WTC11 (cell line): ENCODE measurements around the gene TMEM161B. TPM values are rescaled to one million over a fixed set of nuclear protein-coding genes. Genes with fewer than 3 reads are reported as not detected.
"Not testable (repeated sequence)": the region's sequence is repeated elsewhere in the genome, so short reads cannot be mapped to it uniquely, and the experiment has no call there.

Experiments used
- ATAC-seq: fragments of 200-7000 bp; cut with Tn5 transposase; 2 replicates; pipeline ENCODE4 v1.10.0; 2021; ENCODE audit warnings: mild to moderate bottlenecking, moderate library complexity
- CTCF ChIA-PET: fragments of 300-600 bp; sonication (Branson Sonifier 250); formaldehyde crosslinking; loops from one replicate; lab custom pipeline; 2021; ENCODE audit warnings: antibody characterized with exemption; lab: Charles Lee
- POLR2A ChIA-PET: fragments of 350-600 bp; sonication (Branson Sonifier 250); formaldehyde crosslinking; loops from one replicate; lab custom pipeline; 2021; ENCODE audit warnings: antibody characterized with exemption; lab: Charles Lee
- DNase-seq: peaks from one replicate; pipeline ENCODE4 v3.0.0; 2021; ENCODE audit warnings: low spot score
- H3K27ac Mint-ChIP-seq: 2 replicates; pipeline ENCODE4 v1.8.0; 2021; ENCODE audit warnings: mixed read lengths
- H3K27me3 Mint-ChIP-seq: 2 replicates; pipeline ENCODE4 v1.8.0; 2021; ENCODE audit warnings: low read depth, mild to moderate bottlenecking, moderate library complexity, mixed read lengths
- H3K36me3 Mint-ChIP-seq: 2 replicates; pipeline ENCODE4 v1.8.0; 2021; ENCODE audit warnings: mixed read lengths
- H3K4me1 Mint-ChIP-seq: 2 replicates; pipeline ENCODE4 v1.8.0; 2022; ENCODE audit warnings: mixed read lengths
- H3K4me3 Mint-ChIP-seq: 2 replicates; pipeline ENCODE4 v1.8.0; 2021; ENCODE audit warnings: mild to moderate bottlenecking, moderate library complexity, mixed read lengths
- H3K9me3 Mint-ChIP-seq: 2 replicates; pipeline ENCODE4 v1.8.0; 2021; ENCODE audit warnings: mixed read lengths
- ESRRA ChIP-seq: sonication (generic); formaldehyde crosslinking; IDR thresholded peaks from 2 replicates; pipeline ENCODE4 v1.8.1; 2022; ENCODE audit warnings: mild to moderate bottlenecking, missing genetic modification reagents, borderline replicate concordance
- FOXK1 ChIP-seq: sonication (generic); formaldehyde crosslinking; IDR thresholded peaks from 2 replicates; pipeline ENCODE4 v1.8.0; 2022; ENCODE audit warnings: mild to moderate bottlenecking, moderate library complexity, missing genetic modification reagents
- NFYB ChIP-seq: sonication (generic); formaldehyde crosslinking; conservative IDR thresholded peaks from 2 replicates; pipeline ENCODE4 v1.8.0; 2022; ENCODE audit warnings: low read depth, missing genetic modification reagents
- NR1H2 ChIP-seq: sonication (generic); formaldehyde crosslinking; IDR thresholded peaks from 2 replicates; pipeline ENCODE4 v1.9.0; 2021; ENCODE audit warnings: mild to moderate bottlenecking, moderate library complexity, missing genetic modification reagents
- total RNA-seq: library from RNA; stranded (reverse); gene quantifications from 3 replicates; pipeline ENCODE4 v1.2.3, GENCODE V29; 2021
- TF ChIP-seq, protein P1 (sequence below): sonication (generic); formaldehyde crosslinking; conservative IDR thresholded peaks from 2 replicates; pipeline ENCODE4 v1.8.1; 2023; ENCODE audit warnings: mild to moderate bottlenecking, low read depth, missing genetic modification reagents, moderate library complexity
- TF ChIP-seq, protein P2 (sequence below): fragments of 250-450 bp; sonication (Bioruptor Pico); conservative IDR thresholded peaks from 2 replicates; pipeline ENCODE4 v1.9.0; 2021; ENCODE audit warnings: mild to moderate bottlenecking
- TF ChIP-seq, protein P3 (sequence below): sonication (generic); formaldehyde crosslinking; IDR thresholded peaks from 2 replicates; pipeline ENCODE4 v1.8.1; 2022; ENCODE audit warnings: low read depth, mild to moderate bottlenecking, moderate library complexity, missing genetic modification reagents, borderline replicate concordance
- TF ChIP-seq, protein P4 (sequence below): sonication (generic); formaldehyde crosslinking; IDR thresholded peaks from 2 replicates; pipeline ENCODE4 v1.8.0; 2022; ENCODE audit warnings: mild to moderate bottlenecking, missing genetic modification reagents
- TF ChIP-seq, protein P5 (sequence below): sonication (generic); formaldehyde crosslinking; IDR thresholded peaks from 2 replicates; pipeline ENCODE4 v1.8.1; 2022; ENCODE audit warnings: missing genetic modification reagents, borderline replicate concordance

The TMEM161B gene
- total RNA-seq, 1 experiment from 2014 or later: 17.0 TPM

DNA sequence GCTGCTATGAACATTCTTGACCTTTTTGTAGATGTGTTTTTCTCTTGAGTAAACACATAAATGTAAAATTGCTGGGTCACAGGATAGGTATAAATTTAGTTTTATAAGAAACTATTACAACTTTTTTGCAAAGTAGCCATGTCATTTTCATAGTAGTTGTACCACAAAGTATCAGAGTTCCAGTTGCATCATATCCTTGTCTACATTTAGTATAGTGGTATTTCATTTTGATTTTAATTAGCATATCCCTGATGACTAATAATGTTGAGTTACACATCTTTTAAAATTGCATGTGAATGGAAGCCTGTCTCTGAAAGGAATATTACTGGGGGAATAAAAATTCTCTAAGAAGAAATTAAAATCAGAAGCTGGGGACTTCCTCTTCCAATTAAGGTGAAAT lies 85.4 kb downstream of the TMEM161B start (continued):
- TF ChIP-seq, protein P1, sequence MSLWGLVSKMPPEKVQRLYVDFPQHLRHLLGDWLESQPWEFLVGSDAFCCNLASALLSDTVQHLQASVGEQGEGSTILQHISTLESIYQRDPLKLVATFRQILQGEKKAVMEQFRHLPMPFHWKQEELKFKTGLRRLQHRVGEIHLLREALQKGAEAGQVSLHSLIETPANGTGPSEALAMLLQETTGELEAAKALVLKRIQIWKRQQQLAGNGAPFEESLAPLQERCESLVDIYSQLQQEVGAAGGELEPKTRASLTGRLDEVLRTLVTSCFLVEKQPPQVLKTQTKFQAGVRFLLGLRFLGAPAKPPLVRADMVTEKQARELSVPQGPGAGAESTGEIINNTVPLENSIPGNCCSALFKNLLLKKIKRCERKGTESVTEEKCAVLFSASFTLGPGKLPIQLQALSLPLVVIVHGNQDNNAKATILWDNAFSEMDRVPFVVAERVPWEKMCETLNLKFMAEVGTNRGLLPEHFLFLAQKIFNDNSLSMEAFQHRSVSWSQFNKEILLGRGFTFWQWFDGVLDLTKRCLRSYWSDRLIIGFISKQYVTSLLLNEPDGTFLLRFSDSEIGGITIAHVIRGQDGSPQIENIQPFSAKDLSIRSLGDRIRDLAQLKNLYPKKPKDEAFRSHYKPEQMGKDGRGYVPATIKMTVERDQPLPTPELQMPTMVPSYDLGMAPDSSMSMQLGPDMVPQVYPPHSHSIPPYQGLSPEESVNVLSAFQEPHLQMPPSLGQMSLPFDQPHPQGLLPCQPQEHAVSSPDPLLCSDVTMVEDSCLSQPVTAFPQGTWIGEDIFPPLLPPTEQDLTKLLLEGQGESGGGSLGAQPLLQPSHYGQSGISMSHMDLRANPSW (CRISPR knock-in tag): no peak
- TF ChIP-seq, protein P2, sequence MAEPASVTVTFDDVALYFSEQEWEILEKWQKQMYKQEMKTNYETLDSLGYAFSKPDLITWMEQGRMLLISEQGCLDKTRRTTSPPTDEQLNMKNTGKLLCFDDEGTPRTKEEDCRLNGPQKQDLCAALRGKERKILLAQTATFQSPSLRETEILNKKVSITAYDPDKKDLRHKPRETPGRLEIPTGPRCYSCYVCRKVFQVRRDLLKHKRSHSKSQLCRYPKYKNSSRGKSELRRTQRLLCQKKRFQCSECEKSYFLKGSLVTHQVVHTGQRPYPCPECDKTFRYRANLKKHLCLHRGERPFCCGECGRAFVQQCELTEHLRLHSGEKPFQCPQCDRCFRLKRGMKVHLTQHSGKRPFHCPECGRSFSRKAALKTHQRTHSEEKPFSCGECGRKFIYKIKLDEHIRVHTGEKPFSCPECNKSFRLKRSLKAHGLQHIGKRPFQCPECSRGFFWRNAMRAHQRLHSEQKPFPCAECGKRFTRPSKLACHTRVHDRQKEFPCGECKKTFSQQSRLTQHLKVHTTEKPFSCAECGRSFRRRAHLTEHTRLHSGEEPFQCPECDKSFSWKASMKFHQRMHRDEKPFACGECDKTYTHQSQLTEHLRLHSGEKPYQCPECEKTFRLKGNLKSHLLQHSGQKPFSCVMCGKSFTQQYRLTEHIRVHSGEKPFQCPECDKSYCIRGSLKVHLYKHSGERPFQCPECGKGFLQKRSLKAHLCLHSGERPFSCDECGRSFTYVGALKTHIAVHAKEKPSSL (CRISPR knock-in tag): no peak
- TF ChIP-seq NFYB: no peak
- no peak for TF ChIP-seq ESRRA
- TF ChIP-seq, protein P3, sequence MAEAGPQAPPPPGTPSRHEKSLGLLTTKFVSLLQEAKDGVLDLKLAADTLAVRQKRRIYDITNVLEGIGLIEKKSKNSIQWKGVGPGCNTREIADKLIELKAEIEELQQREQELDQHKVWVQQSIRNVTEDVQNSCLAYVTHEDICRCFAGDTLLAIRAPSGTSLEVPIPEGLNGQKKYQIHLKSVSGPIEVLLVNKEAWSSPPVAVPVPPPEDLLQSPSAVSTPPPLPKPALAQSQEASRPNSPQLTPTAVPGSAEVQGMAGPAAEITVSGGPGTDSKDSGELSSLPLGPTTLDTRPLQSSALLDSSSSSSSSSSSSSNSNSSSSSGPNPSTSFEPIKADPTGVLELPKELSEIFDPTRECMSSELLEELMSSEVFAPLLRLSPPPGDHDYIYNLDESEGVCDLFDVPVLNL (CRISPR knock-in tag): no peak
- no peak for TF ChIP-seq NR1H2 (CRISPR knock-in tag)
- TF ChIP-seq, protein P4, sequence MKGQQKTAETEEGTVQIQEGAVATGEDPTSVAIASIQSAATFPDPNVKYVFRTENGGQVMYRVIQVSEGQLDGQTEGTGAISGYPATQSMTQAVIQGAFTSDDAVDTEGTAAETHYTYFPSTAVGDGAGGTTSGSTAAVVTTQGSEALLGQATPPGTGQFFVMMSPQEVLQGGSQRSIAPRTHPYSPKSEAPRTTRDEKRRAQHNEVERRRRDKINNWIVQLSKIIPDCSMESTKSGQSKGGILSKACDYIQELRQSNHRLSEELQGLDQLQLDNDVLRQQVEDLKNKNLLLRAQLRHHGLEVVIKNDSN (CRISPR knock-in tag): no peak

DNA sequence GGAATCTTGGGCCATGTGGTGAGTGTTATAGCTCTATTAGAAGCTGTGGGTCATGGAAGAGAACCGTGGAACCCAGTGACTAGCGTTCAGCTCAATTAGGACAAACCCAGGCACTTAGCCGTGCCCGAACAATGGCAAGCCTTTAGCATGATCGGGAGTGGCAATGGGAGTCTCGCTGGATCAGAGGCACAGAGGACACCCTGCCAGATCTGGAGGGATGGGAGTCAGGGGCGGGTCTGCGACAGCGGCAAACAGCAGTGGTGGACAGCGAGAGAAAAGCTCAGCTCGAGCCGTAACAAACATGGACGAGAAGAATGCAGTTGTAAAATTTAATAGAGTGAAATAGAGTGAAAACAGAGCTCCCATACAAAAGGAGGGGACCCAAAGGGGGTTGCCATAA lies 91.2 kb downstream of the TMEM161B start:
- H3K27me3 Mint-ChIP-seq, H3K4me3 Mint-ChIP-seq, CTCF ChIA-PET, ATAC-seq, H3K36me3 Mint-ChIP-seq, DNase-seq, POLR2A ChIA-PET: not testable (repeated sequence)
- 0 out of 2 replicates have a peak overlapping the region, but pooled peaks have one; percentile 71 for H3K27ac Mint-ChIP-seq
- peaks cover 12% of the 10 kb centered on the region for H3K4me1 Mint-ChIP-seq
- peaks cover 23% of the 10 kb centered on the region for H3K9me3 Mint-ChIP-seq

DNA sequence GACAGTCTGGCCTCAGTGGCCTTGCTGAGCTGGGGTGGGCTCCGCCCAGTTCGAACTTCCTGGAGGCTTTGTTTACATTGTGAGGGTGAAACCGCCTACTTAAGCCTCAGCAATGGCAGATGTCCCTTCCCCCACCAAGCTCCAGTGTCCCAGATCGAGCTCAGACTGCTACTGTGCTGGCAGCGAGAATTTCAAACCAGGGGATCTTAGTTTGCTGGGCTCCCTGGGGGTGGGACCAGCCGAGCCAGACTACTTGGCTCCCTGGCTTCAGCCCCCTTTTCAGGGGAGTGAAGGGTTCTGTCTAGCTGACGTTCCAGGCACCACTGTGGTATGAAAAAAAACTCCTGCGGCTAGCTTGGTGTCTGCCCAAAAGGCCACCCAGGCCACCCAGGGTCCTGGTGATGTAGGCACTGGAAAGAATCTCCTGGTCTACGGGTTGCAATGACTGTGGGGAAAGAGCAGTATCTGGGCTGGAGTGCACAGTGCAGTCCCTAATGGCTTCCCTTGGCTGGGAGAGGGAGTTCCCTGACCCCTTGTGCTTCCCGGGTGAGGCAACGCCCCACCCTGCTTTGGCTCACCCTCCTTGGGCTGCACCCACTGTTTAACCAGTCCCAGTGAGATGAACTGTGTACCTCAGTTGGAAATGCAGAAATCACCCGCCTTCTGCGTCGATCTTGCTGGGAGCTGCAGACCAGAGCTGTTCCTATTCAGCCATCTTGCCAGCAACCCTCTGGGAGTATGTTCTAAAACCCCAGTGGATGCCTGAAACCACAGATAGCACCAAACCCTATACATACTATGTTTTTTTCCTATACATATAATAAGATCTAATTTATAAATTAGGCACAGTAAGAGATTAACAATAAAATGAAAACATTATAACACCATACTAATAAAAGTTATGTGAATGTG lies 95.5 kb downstream of the TMEM161B start:
- ATAC-seq (peak; percentile 94), DNase-seq (peak; percentile 32)
- Mint-ChIP-seq H3K27me3 (no peaks in the 10 kb centered on the region), H3K9me3 (peaks cover 57% of the 10 kb centered on the region), H3K27ac (peak overlapping the region; percentile 30), H3K36me3 (peaks cover 16% of the 10 kb centered on the region), H3K4me3 (no peak overlapping the region), H3K4me1 (peaks cover 16% of the 10 kb centered on the region)
- TF ChIP-seq FOXK1 (CRISPR knock-in tag): peak; percentile 78
- TF ChIP-seq, protein P5, sequence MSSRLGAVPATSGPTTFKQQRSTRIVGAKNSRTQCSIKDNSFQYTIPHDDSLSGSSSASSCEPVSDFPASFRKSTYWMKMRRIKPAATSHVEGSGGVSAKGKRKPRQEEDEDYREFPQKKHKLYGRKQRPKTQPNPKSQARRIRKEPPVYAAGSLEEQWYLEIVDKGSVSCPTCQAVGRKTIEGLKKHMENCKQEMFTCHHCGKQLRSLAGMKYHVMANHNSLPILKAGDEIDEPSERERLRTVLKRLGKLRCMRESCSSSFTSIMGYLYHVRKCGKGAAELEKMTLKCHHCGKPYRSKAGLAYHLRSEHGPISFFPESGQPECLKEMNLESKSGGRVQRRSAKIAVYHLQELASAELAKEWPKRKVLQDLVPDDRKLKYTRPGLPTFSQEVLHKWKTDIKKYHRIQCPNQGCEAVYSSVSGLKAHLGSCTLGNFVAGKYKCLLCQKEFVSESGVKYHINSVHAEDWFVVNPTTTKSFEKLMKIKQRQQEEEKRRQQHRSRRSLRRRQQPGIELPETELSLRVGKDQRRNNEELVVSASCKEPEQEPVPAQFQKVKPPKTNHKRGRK: no peak
- CTCF ChIA-PET: interaction anchor here (0.9 to 1.0 kb wide), 4 partner anchors 27 to 518 kb away, joined by 3 to 4 read pairs (median 4); no protein-coding TSS in a partner anchor
- POLR2A ChIA-PET: interaction anchor here (0.7 to 1.1 kb wide), 2 partner anchors 27 to 215 kb away, joined by 3 read pairs; no protein-coding TSS in a partner anchor
